WI38 (cell line): ENCODE data around the gene VAMP1.
A peak's percentile ranks its signal among the peaks of the same experiment; 100 is the strongest.

Experiments
- H3K4me3 ChIP-seq: 2 replicates; pipeline ENCODE4 v1.5.1; 2011; ENCODE audit warnings: low read depth, mild to moderate bottlenecking, control low read depth, low read length
- TF ChIP-seq, protein P1 (sequence below): IDR thresholded peaks from 2 replicates; pipeline ENCODE4 v1.5.1; 2012; ENCODE audit warnings: low read depth, mild to moderate bottlenecking, control low read depth, low read length

The VAMP1 gene

DNA sequence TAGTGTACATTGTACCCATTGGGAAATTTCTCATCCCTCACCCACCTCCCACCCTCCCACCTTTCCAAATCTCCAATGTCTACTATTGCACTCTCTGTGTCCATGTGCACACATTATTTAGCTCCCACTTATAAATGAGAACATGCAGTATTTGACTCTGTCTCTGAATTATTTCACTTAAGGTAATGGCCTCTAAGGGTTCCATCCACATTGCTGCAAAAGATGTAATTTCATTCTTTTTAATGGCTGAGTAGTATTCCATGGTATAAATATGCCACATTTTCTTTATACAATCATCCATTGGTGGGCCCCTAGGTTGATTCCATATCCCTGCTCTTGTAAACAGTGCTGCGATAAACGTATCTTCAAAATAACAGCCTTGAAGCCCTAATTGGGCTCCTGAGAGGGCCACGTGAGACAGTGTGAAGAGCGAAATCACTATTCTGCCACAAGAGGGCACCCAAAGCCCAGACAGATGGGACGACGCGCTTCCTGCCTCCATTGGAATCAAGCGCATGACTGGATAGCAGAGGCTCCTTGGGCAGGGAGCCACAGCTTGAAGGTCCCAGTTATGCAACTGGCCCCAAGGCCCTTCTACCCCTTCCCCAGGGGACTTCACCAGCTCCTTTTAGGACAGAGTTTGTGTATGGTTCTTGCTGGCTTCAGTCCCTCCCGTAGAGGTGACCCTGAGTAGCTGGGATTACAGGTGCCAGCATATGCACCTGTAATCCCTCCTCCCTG, 47.0 kb downstream of the VAMP1 start:
- H3K4me3 ChIP-seq: no peak overlapping the region
- TF ChIP-seq, protein P1, sequence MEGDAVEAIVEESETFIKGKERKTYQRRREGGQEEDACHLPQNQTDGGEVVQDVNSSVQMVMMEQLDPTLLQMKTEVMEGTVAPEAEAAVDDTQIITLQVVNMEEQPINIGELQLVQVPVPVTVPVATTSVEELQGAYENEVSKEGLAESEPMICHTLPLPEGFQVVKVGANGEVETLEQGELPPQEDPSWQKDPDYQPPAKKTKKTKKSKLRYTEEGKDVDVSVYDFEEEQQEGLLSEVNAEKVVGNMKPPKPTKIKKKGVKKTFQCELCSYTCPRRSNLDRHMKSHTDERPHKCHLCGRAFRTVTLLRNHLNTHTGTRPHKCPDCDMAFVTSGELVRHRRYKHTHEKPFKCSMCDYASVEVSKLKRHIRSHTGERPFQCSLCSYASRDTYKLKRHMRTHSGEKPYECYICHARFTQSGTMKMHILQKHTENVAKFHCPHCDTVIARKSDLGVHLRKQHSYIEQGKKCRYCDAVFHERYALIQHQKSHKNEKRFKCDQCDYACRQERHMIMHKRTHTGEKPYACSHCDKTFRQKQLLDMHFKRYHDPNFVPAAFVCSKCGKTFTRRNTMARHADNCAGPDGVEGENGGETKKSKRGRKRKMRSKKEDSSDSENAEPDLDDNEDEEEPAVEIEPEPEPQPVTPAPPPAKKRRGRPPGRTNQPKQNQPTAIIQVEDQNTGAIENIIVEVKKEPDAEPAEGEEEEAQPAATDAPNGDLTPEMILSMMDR: peak; percentile 68

DNA sequence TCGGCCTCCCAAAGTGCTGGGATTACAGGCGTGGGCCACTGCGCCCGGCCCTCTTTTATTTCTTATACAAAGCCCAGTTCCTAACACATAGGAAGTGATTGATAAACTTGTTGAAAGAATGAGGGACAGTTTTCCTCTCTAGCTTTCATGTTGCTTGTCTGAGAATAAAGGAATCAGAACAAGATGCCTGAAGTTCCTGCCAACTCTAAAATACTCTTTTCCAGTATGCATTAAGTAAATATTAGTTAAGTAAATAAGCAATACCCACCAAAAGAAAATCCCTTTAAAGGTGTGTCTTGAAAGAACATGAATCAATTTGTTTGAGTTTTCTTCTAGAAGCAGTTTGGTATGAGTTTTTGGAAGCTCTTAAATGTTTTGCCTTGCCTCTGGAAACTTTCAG, 50.1 kb downstream of the VAMP1 start:
- TF ChIP-seq, protein P1: no peak
- no peak overlapping the region for H3K4me3 ChIP-seq

DNA sequence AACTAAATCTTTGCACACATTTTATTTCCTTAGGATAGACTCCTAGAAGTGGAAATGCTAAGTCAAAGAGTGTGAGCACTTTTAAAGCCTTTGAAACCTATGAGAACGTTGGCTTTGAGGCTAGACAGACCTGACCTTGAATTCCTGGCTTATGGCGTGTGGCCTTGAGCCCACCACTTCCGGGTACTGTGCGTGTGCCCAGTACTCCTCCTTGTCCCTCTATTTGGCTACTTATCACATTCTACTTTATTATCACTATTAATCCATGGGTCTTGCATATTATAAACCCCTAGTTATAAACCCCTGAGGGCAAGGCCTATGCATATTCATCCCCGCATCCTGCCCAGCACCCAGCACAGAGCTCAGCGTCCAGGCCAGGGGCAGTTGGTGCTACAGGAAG, 51.7 kb downstream of the VAMP1 start:
- H3K4me3 ChIP-seq: no peak overlapping the region
- TF ChIP-seq, protein P1: no peak

DNA sequence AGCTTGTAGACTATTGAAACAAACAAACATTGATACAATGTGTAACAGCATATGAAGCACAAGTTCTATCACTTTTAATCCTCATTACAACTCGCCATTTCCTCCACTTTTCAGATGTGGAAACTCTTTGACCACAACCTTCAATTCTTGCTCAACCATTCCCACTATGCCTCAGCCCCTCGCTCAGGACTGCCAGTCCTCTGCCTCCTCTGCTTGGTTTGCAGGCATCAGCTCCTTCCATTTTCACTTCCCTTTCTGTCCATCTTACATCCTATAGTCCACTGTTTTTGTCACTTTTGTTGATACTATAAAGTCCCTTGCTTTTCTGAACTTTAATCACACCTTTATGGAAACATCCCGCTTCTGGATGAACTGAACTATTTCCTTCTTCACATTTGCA, 53.9 kb downstream of the VAMP1 start:
- TF ChIP-seq, protein P1: no peak

More for the DNA sequence above, 53.9 kb downstream of the VAMP1 start:
- no peak overlapping the region for H3K4me3 ChIP-seq
